GM18870 (cell line): ENCODE results near the gene FGFR2.

Experiments used
- ATAC-seq: cut with Tn5 transposase; IDR thresholded peaks from one replicate; pipeline ENCODE4 v1.9.1; 2021; ENCODE audit warnings: moderate library complexity; ENCODE audit not compliant: unreplicated experiment

Gene FGFR2

GRCh38 chr10:121598263-121599249 is at the start of gene FGFR2:
Gene FGFR2 (minus strand): TSS chr10:121598444. CDS start chr10:121593817, 4,627 bp downstream.
- ATAC-seq: no peak

GRCh38 chr10:121647401-121647800 is 49.2 kb upstream of the FGFR2 start:
- no peak for ATAC-seq

GRCh38 chr10:121645696-121646095 is 47.5 kb upstream of the FGFR2 start:
- no peak for ATAC-seq

- no peak for ATAC-seq
These were observed 46.3 kb upstream of the FGFR2 start for GRCh38 chr10:121644501-121644900.

- no peak for ATAC-seq
These were observed 42.0 kb upstream of the FGFR2 start for GRCh38 chr10:121640266-121640665.

GRCh38 chr10:121639416-121639815 is 41.2 kb upstream of the FGFR2 start:
- no peak for ATAC-seq

- no peak for ATAC-seq
These were observed 39.2 kb upstream of the FGFR2 start for GRCh38 chr10:121637437-121637836.

GRCh38 chr10:121633056-121633455 is 34.8 kb upstream of the FGFR2 start:
- no peak for ATAC-seq

GRCh38 chr10:121631365-121632029 is 33.3 kb upstream of the FGFR2 start:
- no peak for ATAC-seq

GRCh38 chr10:121628859-121629258 is 30.6 kb upstream of the FGFR2 start:
- no peak for ATAC-seq

GRCh38 chr10:121627876-121628581 is 29.8 kb upstream of the FGFR2 start:
- no peak for ATAC-seq

GRCh38 chr10:121624836-121625486 is 26.7 kb upstream of the FGFR2 start:
- no peak for ATAC-seq

GRCh38 chr10:121618906-121619305 is 20.7 kb upstream of the FGFR2 start:
- no peak for ATAC-seq

- no peak for ATAC-seq
These were observed 18.9 kb upstream of the FGFR2 start for GRCh38 chr10:121617176-121617575.

GRCh38 chr10:121616291-121616690 is 18.0 kb upstream of the FGFR2 start:
- no peak for ATAC-seq

GRCh38 chr10:121615836-121616235 is 17.6 kb upstream of the FGFR2 start:
- ATAC-seq: no peak

- ATAC-seq: no peak
These were observed 17.2 kb upstream of the FGFR2 start for GRCh38 chr10:121615435-121615793.

GRCh38 chr10:121614613-121615434 is 16.6 kb upstream of the FGFR2 start:
- no peak for ATAC-seq

- ATAC-seq: no peak
These were observed 15.2 kb upstream of the FGFR2 start for GRCh38 chr10:121613456-121613855.
